Gastrocnemius medialis (tissue), 4 donors: ENCODE measurements around the gene ZNF205. TPM values are rescaled to one million over a fixed set of nuclear protein-coding genes. Genes with fewer than 3 reads are reported as not detected.

Source experiments
- ATAC-seq, 2 donors: fragments of 150-250 bp; one replicate each; pipeline ENCODE4 v1.9.1; 2016
- DNase-seq, 2 donors: peaks; one replicate each; pipeline ENCODE4 v3.0.0-alpha.2; 2019
- H3K27ac ChIP-seq, 4 donors: fragments of 200-600 bp; sonication (generic); 1 replicate in 1 of 4; 2 replicates in 3 of 4; pipeline ENCODE4 v1.5.1; 2016 to 2018; ENCODE audit warnings: mild to moderate bottlenecking in 2 of 4, moderate library complexity in 1 of 4
- H3K27me3 ChIP-seq, 3 donors: fragments of 200-600 bp; sonication (generic) in 2 of 3; 1 replicate in 1 of 3; 2 replicates in 2 of 3; pipeline versions ENCODE4 v1.5.1 to v1.6.0; 2016 to 2019; ENCODE audit warnings: mild to moderate bottlenecking in 1 of 3, moderate library complexity in 1 of 3
- H3K36me3 ChIP-seq, 2 donors: fragments of 200-600 bp; sonication (generic) in 1 of 2; one replicate each; pipeline ENCODE4 v1.5.1; 2017 to 2018
- H3K4me1 ChIP-seq, 2 donors: fragments of 200-600 bp; sonication (generic) in 1 of 2; one replicate each; pipeline ENCODE4 v1.5.1; 2016 to 2017; ENCODE audit warnings: mild to moderate bottlenecking in 2 of 2
- H3K4me3 ChIP-seq, 4 donors: fragments of 200-600 bp; sonication (generic) in 3 of 4; 1 replicate in 1 of 4; 2 replicates in 3 of 4; pipeline ENCODE4 v1.5.1; 2016 to 2019; ENCODE audit warnings: mild to moderate bottlenecking in 2 of 4
- H3K9me3 ChIP-seq, 3 donors: fragments of 200-600 bp; sonication (generic) in 2 of 3; 1 replicate in 1 of 3; 2 replicates in 2 of 3; pipeline ENCODE4 v1.5.1; 2016 to 2019
- CTCF ChIP-seq, 5 experiments: fragments of 450-650 bp in 3 of 5; fragments of 200-600 bp in 2 of 5; sonication (generic) in 2 of 5; IDR thresholded peaks in 4 of 5; conservative IDR thresholded peaks in 1 of 5; 1 replicate in 4 of 5; 2 replicates in 1 of 5; pipeline ENCODE4 v1.5.1; 2016 to 2019; ENCODE audit warnings: antibody characterized with exemption in 5 of 5, mild to moderate bottlenecking in 3 of 5, moderate library complexity in 3 of 5
- POLR2A ChIP-seq, 2 donors: fragments of 450-650 bp; IDR thresholded peaks; one replicate each; pipeline ENCODE4 v1.6.1; 2017; ENCODE audit warnings: antibody characterized with exemption in 2 of 2, mild to moderate bottlenecking in 2 of 2, moderate library complexity in 2 of 2
- in situ Hi-C, 4 donors: fragments of 200-750 bp; cut with MboI; loops; one replicate each; pipeline versions ENCODE4 v1.15.0 to v1.8.0; 2017; ENCODE audit warnings: low sequenced_read_pairs in 4 of 4
- intact Hi-C: fragments of 100-400 bp; cut with DNase I; formaldehyde crosslinking; loops from one replicate; pipeline ENCODE4 v1.15.1; 2023; ENCODE audit warnings: low total_unique reads
- total RNA-seq, 4 donors: library from RNA; depleted of rRNA; stranded (reverse); fragments of >200 nt; gene quantifications; one replicate each; pipeline versions ENCODE4 v1.1.0 to v1.2.3, GENCODE V29; 2016

Gene ZNF205
- total RNA-seq, 4 donors from 2014 or later, result 4.8 to 10.8 (median 6.1) TPM

DNA sequence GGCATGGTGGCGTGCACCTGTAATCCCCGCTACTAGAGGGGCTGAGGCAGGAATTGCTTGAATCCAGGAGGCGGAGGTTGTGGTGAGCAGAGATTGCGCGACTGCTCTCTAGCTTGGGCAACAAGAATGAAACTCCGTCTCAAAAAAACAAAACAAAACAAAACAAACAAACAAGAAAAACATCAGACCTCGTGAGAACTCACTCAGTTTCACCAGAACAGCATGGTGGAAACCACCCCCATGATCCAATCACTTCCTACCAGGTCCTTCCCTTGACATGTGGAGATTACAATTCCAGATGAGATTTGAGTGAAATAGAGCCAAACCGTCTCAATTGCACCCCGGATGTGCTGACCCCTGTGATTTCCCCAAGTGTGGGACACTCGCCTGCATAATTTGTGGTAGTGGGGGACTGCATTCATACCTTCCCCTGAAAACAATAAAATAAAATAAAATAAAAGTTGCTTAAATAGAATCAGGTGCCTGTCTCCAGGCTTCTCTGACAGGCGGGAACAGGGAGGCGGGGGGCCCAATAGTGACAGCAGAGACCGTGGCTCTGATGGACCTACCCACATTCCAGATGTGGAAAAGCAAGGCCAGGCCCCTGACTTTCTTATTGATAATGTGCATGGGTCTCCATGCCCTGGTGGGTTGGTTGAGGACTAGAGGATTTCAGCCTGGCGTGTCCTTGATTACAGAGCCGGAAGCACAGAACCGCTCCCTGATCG is 26.4 kb upstream of the ZNF205 start:
- DNase-seq, result no peak
- ATAC-seq, result no peak
- intact Hi-C loops (no loop called here), in situ Hi-C loops (no loop called here)
- H3K36me3 ChIP-seq, result no peaks in the 10 kb centered on the region
- H3K4me1 ChIP-seq, result peaks cover 0 to 4% of the 10 kb centered on the region in 2 donors
- H3K9me3 ChIP-seq, result no peaks in the 10 kb centered on the region
- peak overlapping the region; percentile 39 to 71 (median 68) for H3K27ac ChIP-seq
- TF ChIP-seq POLR2A (IDR thresholded peaks at IDR 0.05) (no peak), CTCF (IDR thresholded peaks at IDR 0.05 in 4 of 5, conservative IDR thresholded peaks at IDR 0.05 in 1 of 5) (no peak)
- H3K4me3 ChIP-seq, result peak overlapping the region in 3 of 4 donors; percentile 18 to 44 (median 28)
- H3K27me3 ChIP-seq, result no peaks in the 10 kb centered on the region

- in situ Hi-C loops (no loop called here), intact Hi-C loops (loop anchor here (1.0 kb wide), 1 partner anchor 48 kb away; no protein-coding TSS in a partner anchor)
- TF ChIP-seq POLR2A (IDR thresholded peaks at IDR 0.05) (no peak), CTCF (IDR thresholded peaks at IDR 0.05 in 4 of 5, conservative IDR thresholded peaks at IDR 0.05 in 1 of 5) (no peak)
- Histone ChIP-seq H3K4me3 (peak overlapping the region; percentile 16 to 44 (median 23)), H3K27ac (peak overlapping the region; percentile 39 to 71 (median 68)), H3K36me3 (no peaks in the 10 kb centered on the region), H3K4me1 (peaks cover 0 to 4% of the 10 kb centered on the region in 2 donors), H3K9me3 (no peaks in the 10 kb centered on the region), H3K27me3 (no peaks in the 10 kb centered on the region)
- peak; percentile 23 to 26 for ATAC-seq
- no peak for DNase-seq
Measured at GRCh38 chr16:3086596-3087242, 25.7 kb upstream of the ZNF205 start.

DNA sequence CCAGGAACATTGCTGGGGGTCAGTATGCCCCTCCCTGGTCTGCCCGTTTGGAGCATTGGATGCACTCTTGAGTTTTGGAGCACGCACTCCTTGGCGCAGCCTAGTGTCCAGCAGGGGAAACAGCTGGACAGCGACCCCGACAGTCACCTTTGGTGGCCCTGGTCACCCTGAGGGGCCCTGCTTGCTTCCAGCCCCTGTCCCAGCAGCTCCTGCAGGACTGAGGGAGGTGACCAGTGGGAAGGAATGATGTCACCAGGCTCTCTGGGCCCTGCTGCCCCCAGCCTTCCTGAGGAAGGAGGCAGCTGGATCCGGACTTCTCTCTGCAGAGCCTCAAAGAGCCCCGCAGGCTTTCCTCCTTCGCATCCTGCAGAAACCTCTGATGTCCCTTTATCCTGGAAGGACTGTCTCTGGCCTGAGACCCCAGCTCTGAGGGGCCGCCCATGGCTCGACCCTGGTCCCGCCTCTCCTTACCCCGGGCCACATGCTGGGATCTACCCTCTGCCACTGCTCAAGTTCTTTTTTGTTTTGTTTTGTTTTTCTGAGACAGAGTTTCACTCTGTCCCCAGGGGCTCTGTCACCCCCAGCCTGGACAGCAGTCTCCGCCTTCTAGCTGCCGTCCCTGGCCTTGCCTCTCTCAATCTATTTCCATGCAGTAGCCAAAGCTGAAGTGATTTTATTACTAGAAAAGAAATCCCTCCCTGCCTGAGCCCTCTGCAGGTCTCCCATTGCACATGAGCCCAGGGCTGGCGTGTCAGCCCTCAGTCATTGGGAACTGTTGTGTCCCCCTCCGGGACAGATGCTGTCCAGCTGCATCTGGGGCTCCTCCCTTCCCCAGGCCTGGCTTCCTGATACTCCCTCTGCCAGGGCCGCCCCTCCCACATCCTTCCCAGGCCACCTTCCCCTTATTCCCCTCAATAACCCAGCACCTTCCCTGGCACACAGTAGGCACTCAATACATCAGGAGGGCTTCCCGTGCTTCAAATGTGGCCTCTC is 24.8 kb upstream of the ZNF205 start:
- ATAC-seq (peak; percentile 39 to 47), DNase-seq (no peak)
- peaks cover 0 to 6% (median 2%) of the 10 kb centered on the region in 3 donors for H3K27me3 ChIP-seq
- H3K27ac ChIP-seq, result peak overlapping the region; percentile 39 to 71 (median 68)
- in situ Hi-C loops (no loop called here), intact Hi-C loops (loop anchor here (1.0 kb wide), 1 partner anchor 47 kb away; no protein-coding TSS in a partner anchor)
- no peaks in the 10 kb centered on the region for H3K36me3 ChIP-seq
- TF ChIP-seq CTCF (IDR thresholded peaks at IDR 0.05 in 4 of 5, conservative IDR thresholded peaks at IDR 0.05 in 1 of 5), result peak in 1 of 5 experiments; percentile 24
- no peak for TF ChIP-seq POLR2A (IDR thresholded peaks at IDR 0.05)
- H3K9me3 ChIP-seq, result no peaks in the 10 kb centered on the region
- H3K4me1 ChIP-seq, result peaks cover 0 to 4% of the 10 kb centered on the region in 2 donors
- H3K4me3 ChIP-seq, result peak overlapping the region in 3 of 4 donors; percentile 16 to 44 (median 28)

- no peaks in the 10 kb centered on the region for H3K9me3 ChIP-seq
- intact Hi-C loops, result no loop called here
- in situ Hi-C loops, result no loop called here
- H3K27me3 ChIP-seq, result peaks cover 0 to 8% (median 6%) of the 10 kb centered on the region in 3 donors
- no peak overlapping the region for H3K27ac ChIP-seq
- DNase-seq (no peak), ATAC-seq (no peak)
- H3K36me3 ChIP-seq, result no peaks in the 10 kb centered on the region
- TF ChIP-seq POLR2A (IDR thresholded peaks at IDR 0.05), result no peak
- TF ChIP-seq CTCF (IDR thresholded peaks at IDR 0.05 in 4 of 5, conservative IDR thresholded peaks at IDR 0.05 in 1 of 5), result no peak
- peaks cover 0 to 4% of the 10 kb centered on the region in 2 donors for H3K4me1 ChIP-seq
- no peak overlapping the region for H3K4me3 ChIP-seq
Measured at GRCh38 chr16:3088450-3088849, 23.9 kb upstream of the ZNF205 start.
